Tibial artery (tissue), 4 donors: ENCODE measurements around the gene NDC80.
A peak's percentile ranks its signal among the peaks of the same experiment; 100 is the strongest.
"Not testable (repeated sequence)": the region's sequence is repeated elsewhere in the genome, so short reads cannot be mapped to it uniquely, and the experiment has no call there.

ENCODE experiments used
- DNase-seq, 2 donors: peaks; one replicate each; pipeline ENCODE4 v3.0.0-alpha.2; 2019
- H3K27ac ChIP-seq, 2 donors: fragments of 200-600 bp; sonication (generic) in 1 of 2; 1 replicate in 1 of 2; 2 replicates in 1 of 2; pipeline ENCODE4 v1.5.1; 2018 to 2019; ENCODE audit warnings: mild to moderate bottlenecking in 1 of 2
- H3K27me3 ChIP-seq, 2 donors: fragments of 200-600 bp; sonication (generic) in 1 of 2; one replicate each; pipeline versions ENCODE4 v1.5.1 to v1.6.0; 2016 to 2019
- H3K36me3 ChIP-seq, 3 donors: fragments of 200-600 bp; sonication (generic) in 2 of 3; one replicate each; pipeline ENCODE4 v1.5.1; 2016 to 2019; ENCODE audit warnings: mild to moderate bottlenecking in 2 of 3
- H3K4me1 ChIP-seq, 4 donors: fragments of 200-600 bp; sonication (generic) in 2 of 4; 1 replicate in 3 of 4; 2 replicates in 1 of 4; pipeline ENCODE4 v1.5.1; 2016 to 2019
- H3K4me3 ChIP-seq, 2 donors: fragments of 200-600 bp; sonication (generic) in 1 of 2; 1 replicate in 1 of 2; 2 replicates in 1 of 2; pipeline ENCODE4 v1.5.1; 2018 to 2019; ENCODE audit warnings: mild to moderate bottlenecking in 2 of 2
- H3K9me3 ChIP-seq, 3 donors: fragments of 200-600 bp; sonication (generic) in 1 of 3; one replicate each; pipeline ENCODE4 v1.5.1; 2016 to 2019
- intact Hi-C: fragments of 100-400 bp; cut with DNase I; formaldehyde crosslinking; loops from one replicate; pipeline ENCODE4 v1.15.0; 2023; ENCODE audit warnings: low total_unique reads
- TF ChIP-seq, protein P1 (sequence below), 2 experiments: fragments of 200-600 bp in 1 of 2; fragments of 450-650 bp in 1 of 2; IDR thresholded peaks; one replicate each; pipeline ENCODE4 v1.5.1; 2017 to 2019; ENCODE audit warnings: antibody characterized with exemption in 2 of 2, mild to moderate bottlenecking in 1 of 2, moderate library complexity in 1 of 2

NDC80 gene

DNA sequence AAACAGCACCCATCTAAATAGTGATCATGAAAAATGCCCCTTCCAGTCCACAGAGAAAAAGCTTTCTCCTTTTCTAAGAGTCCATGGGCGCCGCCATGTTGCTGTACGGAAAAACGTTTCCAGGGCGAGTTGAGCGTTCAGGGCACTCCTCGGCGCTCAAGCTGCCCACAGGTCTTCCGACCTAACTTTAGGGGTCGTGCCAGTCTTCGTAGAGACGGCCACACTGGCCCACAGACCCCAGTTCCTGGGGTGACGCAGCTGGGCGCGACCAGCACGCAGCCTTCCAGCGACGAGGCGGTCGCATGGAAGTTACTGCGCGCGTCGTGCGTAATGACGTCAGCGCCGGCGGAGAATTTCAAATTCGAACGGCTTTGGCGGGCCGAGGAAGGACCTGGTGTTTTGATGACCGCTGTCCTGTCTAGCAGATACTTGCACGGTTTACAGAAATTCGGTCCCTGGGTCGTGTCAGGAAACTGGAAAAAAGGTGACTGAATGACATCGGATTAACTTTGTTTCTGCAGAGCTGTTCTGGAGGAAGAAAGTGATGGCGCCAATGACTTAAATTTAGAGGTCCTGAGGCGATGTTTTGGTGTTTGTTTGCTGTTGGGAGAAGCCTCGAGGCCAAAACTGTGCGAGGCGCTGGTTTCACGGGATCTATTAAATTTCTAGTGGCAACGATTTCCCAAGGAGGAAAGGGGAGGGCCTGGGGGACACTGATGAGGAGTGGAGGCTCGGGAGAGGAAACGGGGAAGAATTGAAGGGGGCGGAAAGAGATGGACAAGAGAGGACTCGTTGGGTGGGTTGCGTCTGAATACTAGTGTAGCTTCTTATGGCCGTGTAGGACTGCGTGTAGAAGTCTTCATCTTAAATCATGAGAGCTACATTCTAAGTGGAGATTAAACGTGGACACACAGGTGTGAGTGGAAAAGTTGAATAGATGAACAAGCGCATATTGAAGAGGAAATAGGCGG lies at the start of gene NDC80, which contains the start of gene METTL4:
Gene NDC80 (plus strand): TSS at position 358 of the 971 bp plus-strand sequence. CDS start 1,429 bp downstream, outside the sequence.
Gene METTL4 (minus strand): TSS at position 306 of the 971 bp plus-strand sequence. CDS start 4,289 bp downstream, outside the sequence.
- DNase-seq, result peak; percentile 66 to 88
- intact Hi-C loops, result loop anchor here (5.0 kb wide), 1 partner anchor 81 kb away; no protein-coding TSS in a partner anchor
- Histone ChIP-seq H3K27ac (peak within 1 kb of the TSS; percentile 97), H3K36me3 (peaks cover 0 to 6% (median 0%) of the 10 kb centered on the region in 3 donors), H3K27me3 (no peaks in the 10 kb centered on the region), H3K4me3 (peak within 1 kb of the TSS; percentile 65 to 75), H3K9me3 (no peaks in the 10 kb centered on the region), H3K4me1 (peaks cover 0 to 24% (median 17%) of the 10 kb centered on the region in 4 donors)
- TF ChIP-seq, protein P1, sequence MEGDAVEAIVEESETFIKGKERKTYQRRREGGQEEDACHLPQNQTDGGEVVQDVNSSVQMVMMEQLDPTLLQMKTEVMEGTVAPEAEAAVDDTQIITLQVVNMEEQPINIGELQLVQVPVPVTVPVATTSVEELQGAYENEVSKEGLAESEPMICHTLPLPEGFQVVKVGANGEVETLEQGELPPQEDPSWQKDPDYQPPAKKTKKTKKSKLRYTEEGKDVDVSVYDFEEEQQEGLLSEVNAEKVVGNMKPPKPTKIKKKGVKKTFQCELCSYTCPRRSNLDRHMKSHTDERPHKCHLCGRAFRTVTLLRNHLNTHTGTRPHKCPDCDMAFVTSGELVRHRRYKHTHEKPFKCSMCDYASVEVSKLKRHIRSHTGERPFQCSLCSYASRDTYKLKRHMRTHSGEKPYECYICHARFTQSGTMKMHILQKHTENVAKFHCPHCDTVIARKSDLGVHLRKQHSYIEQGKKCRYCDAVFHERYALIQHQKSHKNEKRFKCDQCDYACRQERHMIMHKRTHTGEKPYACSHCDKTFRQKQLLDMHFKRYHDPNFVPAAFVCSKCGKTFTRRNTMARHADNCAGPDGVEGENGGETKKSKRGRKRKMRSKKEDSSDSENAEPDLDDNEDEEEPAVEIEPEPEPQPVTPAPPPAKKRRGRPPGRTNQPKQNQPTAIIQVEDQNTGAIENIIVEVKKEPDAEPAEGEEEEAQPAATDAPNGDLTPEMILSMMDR (IDR thresholded peaks at IDR 0.05), result no peak

DNA sequence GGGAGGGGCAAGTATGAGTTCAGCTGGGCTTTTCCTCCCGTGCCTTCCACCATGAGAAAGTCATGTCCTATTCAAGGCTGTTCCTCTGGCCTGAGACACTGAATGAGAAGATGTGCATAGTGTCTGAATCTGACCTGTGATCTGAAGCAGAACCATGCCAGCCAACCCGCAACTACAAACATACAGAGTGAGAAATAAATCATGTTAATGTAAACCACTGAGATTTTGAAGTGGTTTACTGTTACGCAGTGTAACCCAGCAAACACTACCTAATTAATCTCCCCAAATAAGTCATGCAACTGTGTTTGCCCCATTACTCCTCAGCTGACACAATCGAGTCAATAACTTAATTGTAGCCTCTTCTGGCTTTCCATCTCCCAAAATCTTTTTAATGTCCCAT lies 49.2 kb upstream of the NDC80 start:
- TF ChIP-seq, protein P1 (IDR thresholded peaks at IDR 0.05), result no peak
- Histone ChIP-seq H3K36me3 (no peaks in the 10 kb centered on the region), H3K4me3 (no peak overlapping the region), H3K4me1 (no peaks in the 10 kb centered on the region), H3K9me3 (no peaks in the 10 kb centered on the region), H3K27me3 (no peaks in the 10 kb centered on the region), H3K27ac (no peak overlapping the region)
- DNase-seq, result no peak
- intact Hi-C loops, result no loop called here

DNA sequence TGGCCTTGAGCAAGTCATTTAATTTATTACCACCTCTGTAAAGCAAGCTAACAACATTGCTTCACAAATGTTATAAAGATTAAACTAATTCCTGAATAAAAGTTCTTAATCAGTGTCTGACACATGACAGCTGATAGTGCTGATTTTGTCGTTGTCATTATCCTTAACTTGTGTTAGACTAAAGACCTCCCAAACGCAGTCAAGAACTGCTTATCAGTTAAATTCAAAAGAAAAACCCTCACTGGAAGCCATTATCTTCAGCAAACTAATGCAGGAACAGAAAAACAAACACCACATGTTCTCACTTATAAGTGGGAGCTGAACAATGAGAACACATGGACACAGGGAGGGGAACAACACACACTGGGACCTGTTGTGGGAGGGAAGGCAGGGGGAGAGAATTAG lies 46.6 kb upstream of the NDC80 start:
- intact Hi-C loops, H3K9me3 ChIP-seq, DNase-seq, H3K27ac ChIP-seq, H3K36me3 ChIP-seq, H3K27me3 ChIP-seq, H3K4me3 ChIP-seq, H3K4me1 ChIP-seq: not testable (repeated sequence)

DNA sequence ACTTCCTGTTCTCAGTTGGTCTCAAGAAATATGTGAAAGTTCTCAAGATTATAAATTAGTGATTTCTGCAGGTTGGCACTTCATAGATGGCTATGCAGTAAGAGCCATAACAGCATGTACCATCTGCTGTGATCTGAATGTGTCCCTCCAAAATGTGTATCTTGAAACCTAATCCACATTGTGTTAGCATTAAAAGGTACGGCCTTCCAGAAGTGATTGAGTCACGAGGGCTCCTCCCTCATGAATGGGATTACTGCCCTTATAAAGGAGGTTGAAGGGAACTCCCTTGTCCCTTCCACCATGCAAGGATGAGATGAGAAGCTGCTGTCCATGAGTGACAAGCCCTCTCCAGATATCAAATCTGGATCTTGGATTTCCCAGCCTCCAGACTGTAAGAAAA lies 45.0 kb upstream of the NDC80 start:
- no peak for DNase-seq
- no peak overlapping the region for H3K4me3 ChIP-seq
- TF ChIP-seq, protein P1 (IDR thresholded peaks at IDR 0.05), result no peak
- H3K36me3 ChIP-seq, result no peaks in the 10 kb centered on the region
- no peaks in the 10 kb centered on the region for H3K4me1 ChIP-seq
- intact Hi-C loops, result no loop called here
- H3K9me3 ChIP-seq, result no peaks in the 10 kb centered on the region
- no peaks in the 10 kb centered on the region for H3K27me3 ChIP-seq
- no peak overlapping the region for H3K27ac ChIP-seq

GRCh38 chr18:2529154-2529553 lies 42.2 kb upstream of the NDC80 start:
- DNase-seq, result no peak
- Histone ChIP-seq H3K27me3 (no peaks in the 10 kb centered on the region), H3K27ac (no peak overlapping the region), H3K36me3 (no peaks in the 10 kb centered on the region), H3K4me1 (no peaks in the 10 kb centered on the region), H3K4me3 (no peak overlapping the region), H3K9me3 (no peaks in the 10 kb centered on the region)
- intact Hi-C loops, result no loop called here
- TF ChIP-seq, protein P1 (IDR thresholded peaks at IDR 0.05), result no peak

DNA sequence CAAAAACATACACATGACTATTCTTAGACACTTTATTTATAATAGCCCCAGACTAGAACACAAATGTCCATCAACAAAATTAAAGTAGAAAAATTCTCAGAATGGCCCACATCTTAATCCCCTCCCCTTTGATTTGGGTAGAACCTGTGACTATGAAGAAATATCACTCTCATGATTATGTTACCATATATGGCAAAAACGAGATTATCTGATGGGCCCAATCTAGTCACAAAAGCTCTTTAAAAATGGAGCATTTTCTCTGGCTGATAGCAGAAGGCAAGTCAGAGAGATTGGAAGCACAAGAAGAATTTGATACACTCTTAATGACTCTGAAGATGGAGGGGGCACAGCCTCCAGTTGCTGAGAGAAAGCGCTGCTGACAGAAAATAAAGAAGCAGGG lies 39.6 kb upstream of the NDC80 start:
- no peaks in the 10 kb centered on the region for H3K9me3 ChIP-seq
- TF ChIP-seq, protein P1 (IDR thresholded peaks at IDR 0.05), result no peak
- intact Hi-C loops, result no loop called here

More for the DNA sequence above, 39.6 kb upstream of the NDC80 start:
- no peaks in the 10 kb centered on the region for H3K27me3 ChIP-seq
- no peak overlapping the region for H3K4me3 ChIP-seq
- no peak overlapping the region for H3K27ac ChIP-seq
- no peak for DNase-seq
- no peaks in the 10 kb centered on the region for H3K36me3 ChIP-seq
- peaks cover 0 to 17% (median 0%) of the 10 kb centered on the region in 4 donors for H3K4me1 ChIP-seq
